ENCODE data around the gene CDH15.
A peak's percentile ranks its signal among the peaks of the same experiment; 100 is the strongest.

The CDH15 gene

GRCh38 chr16:89201439-89202377 is 30.2 kb downstream of the CDH15 start:
- DNase-seq: peak; percentile 54

DNA sequence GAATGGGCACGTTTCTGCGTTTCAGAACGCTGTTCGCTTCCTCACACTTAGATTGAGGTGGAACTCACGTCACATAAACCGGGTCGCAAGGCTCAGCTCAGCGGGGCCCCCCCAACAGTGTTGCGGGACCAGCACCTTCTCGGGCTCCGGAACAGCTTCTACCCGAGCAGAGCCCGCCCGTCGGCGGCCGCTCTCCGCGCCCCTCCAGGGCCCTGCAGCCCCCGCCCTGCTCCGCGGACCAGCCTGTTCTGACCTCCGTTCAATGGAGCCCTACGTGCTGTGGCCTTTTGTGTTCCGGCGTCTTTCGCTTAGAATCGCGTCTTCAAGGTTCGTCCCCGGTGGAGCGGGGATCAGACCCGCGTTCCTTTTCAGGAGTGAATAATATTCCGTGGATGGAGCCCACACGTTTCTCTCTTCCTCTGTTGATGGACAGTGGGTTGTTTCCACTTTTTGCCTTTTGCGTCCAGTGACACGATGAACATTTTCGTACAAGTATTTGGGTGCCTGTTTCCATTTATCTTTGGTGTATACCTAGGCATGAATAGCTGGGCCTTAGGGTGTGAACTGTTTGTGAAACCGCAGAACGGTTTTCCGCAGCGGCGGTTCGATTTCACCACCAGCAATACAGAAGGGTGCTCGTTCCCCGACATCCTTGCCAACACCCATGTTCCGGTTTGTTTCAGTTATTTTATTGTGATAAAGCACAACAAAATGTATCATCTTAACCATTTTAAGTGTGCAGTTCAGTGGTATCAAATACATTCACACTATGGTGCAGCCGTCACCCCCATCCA is 31.1 kb downstream of the CDH15 start:
- no peak for DNase-seq

- no peak for DNase-seq
Measured at GRCh38 chr16:89207993-89208392, 36.4 kb downstream of the CDH15 start.

GRCh38 chr16:89209522-89210044 is 38.0 kb downstream of the CDH15 start:
- DNase-seq: no peak

- DNase-seq: no peak
Measured at GRCh38 chr16:89210165-89210903, 38.8 kb downstream of the CDH15 start.

DNA sequence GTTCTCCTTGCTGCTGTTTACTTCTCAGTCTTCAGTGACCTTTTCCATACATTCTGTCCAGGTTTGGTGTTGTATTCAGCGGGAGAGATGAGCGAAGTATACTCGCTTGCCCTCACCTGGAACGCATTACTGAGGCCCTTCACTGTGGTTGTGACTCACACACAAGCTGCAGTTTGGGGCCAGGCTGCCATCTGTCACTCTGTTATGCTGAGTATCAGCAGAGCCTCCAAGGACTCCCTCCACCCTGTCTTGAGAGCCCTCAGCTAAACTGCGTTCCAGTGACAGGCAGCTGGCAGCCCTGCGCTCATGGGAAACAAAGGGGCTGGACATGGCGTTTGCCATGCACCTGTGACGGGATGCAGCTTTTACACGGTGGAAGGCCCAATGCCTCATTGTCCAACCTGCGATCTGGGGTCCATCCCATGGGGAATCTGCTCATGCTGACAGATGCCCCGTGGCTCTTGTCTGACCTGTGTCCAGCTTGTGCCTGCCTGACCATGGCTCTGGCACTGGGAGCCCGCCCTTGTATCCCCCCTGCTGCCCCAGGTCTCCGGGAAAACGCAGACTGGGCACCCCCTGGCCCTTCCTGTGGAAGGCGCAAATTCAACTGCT is 39.5 kb downstream of the CDH15 start:
- no peak for DNase-seq

DNA sequence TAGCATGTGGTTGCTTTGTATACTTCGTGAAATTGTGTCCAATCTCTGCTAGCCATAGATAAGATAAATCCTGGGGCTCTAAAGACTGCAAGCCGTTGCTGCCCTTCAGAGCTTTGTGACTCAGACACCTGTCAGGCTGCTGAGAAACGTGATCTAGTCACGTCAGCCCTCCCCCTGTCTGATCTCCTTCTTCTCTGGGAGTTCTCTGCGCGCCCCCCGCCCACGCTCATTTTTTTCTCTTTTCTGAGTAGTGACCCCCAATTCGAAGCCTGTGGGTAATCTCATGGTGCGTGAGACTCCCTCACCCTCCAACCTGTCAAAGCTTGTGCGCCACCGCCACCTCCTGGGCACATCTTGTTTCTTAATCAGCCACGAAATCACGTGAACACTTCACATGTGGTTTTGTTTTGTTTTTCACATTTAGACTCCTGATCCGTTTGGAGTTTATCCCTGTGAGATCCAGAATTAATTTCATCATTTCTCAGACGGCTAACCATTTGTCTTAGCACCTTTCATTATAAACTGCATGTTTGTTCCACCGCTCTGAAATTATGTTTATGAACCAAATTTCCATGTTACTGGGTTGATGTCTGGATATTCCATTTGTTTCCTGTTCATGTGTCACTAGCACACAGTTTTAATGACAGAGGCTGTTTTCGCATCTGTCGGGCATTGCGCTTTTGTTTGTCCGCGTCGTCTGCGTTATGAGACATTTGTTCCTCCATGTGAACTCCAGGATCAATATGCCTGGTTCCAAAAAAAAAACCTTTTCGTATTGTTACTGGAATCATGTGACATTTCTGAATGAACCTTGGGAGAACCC is 45.0 kb downstream of the CDH15 start:
- no peak for DNase-seq

GRCh38 chr16:89217138-89217387 is 45.5 kb downstream of the CDH15 start:
- DNase-seq: no peak

- DNase-seq: peak; percentile 36
Measured at GRCh38 chr16:89217388-89218191, 46.0 kb downstream of the CDH15 start, which contains the start of gene ZNF778. ZNF778 (plus strand) TSS chr16:89217703; CDS start chr16:89221128, 3,425 bp downstream.

GRCh38 chr16:89219365-89219764 is 47.8 kb downstream of the CDH15 start:
- DNase-seq: no peak

- DNase-seq: no peak
Measured at GRCh38 chr16:89221604-89222003, 50.1 kb downstream of the CDH15 start.

DNA sequence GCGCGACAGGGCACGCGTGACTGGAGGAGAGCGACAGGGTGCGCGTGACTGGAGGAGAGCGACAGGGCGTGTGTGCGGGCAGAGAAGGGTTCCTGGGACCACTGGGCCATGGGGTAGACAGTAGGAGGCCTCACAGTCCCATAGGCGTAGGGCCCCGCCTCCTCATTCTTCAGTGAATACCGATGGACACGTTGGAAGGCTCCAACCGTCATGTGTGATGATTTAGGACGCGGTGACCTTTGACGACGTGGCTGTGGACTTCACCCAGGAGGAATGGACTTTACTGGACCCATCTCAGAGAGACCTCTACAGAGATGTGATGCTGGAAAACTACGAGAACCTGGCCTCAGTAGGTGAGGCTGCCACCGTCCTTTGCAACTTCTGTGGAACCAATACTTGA is 51.4 kb downstream of the CDH15 start:
- DNase-seq: no peak

DNA sequence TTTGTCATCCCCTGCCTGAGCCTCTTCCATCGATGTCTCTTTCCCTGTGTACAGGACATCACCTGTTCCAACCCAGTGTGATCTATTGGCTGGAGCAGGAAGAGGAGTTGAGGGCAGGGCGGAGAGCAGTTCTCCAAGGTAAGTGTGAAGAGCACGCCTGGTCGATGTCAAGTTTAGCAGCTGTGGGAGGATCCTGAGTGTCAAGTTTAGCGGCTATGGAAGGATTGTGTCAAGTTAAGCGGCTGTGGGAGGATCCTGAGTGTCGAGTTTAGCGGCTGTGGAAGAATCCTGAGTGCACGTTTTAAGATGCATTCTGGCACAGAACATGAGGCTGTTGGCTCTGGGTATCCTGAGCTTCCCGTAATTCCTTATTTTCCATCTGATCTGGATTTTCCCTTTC is 53.1 kb downstream of the CDH15 start:
- DNase-seq: no peak

GRCh38 chr16:89230255-89230654 is 58.7 kb downstream of the CDH15 start:
- no peak for DNase-seq

- no peak for DNase-seq
Measured at GRCh38 chr16:89232107-89232506, 60.6 kb downstream of the CDH15 start.

- no peak for DNase-seq
Measured at GRCh38 chr16:89233678-89234490, 62.3 kb downstream of the CDH15 start.

DNA sequence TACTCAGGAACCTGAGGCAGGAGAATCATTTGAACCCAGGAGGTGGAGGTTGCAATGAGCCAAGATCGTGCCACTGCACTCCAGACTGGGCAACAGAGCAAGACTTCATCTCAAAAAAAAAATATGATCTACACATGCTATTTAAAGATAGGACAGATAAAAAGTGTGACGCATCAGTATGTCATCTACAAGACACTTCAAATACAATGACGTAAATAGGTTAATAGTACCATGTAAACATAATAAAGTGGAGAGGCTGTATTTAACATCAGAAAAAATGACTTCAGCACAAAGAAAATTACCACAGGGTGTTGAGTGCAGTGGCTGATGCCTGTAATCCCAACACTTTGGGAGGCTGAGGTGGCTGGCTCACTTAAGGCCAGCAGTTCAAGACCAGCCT is 66.2 kb downstream of the CDH15 start:
- DNase-seq: no peak

- no peak for DNase-seq
Measured at GRCh38 chr16:89241187-89242007, 69.8 kb downstream of the CDH15 start.

DNA sequence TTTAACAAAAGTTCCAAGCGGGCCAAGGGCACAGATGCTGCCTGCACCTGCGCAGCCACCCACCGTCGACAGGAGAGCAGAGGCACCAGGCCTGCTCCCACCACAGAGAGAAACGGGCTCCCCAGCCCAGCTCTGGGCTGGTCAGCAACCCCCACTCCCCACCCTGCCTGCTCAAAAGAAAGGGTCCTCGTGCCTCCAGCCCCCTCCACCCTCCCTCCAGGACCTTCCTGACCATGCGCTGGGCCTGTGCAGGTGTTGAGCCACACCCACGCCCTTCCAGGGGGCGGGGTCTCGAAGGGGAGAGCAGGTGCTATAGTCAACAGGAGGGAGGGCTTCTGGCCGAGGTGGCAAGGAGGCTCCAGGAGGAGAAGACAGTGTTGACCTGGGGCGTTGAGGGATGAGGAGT is 71.2 kb downstream of the CDH15 start:
- DNase-seq: no peak
